GM12892 (cell line): ENCODE data around the gene PIP4K2B.
"Not testable (repeated sequence)": the region's sequence is repeated elsewhere in the genome, so short reads cannot be mapped to it uniquely, and the experiment has no call there.

ENCODE experiments used
- DNase-seq: peaks from one replicate; pipeline ENCODE4 v3.0.0; 2011; ENCODE audit not compliant: insufficient read length
- FAIRE-seq: peaks from 2 replicates; lab custom pipeline; 2011; peaks lifted over from hg19 to GRCh38; lab: Jason Lieb, UNC
- POLR2A ChIP-seq: IDR thresholded peaks from 2 replicates; pipeline ENCODE4 v1.6.1; 2011; ENCODE audit warnings: low read depth, low read length, control low read depth
- POLR2AphosphoS5 ChIP-seq: IDR thresholded peaks from 2 replicates; pipeline ENCODE4 v1.6.1; 2011; ENCODE audit warnings: low read depth, low read length, control low read depth
- TAF1 ChIP-seq: IDR thresholded peaks from 2 replicates; pipeline ENCODE4 v1.6.1; 2011; ENCODE audit warnings: low read depth, mild to moderate bottlenecking, control low read depth, low read length, borderline replicate concordance

PIP4K2B gene

GRCh38 chr17:38797158-38797490 lies 2.2 kb downstream of the PIP4K2B start:
- DNase-seq (no peak), FAIRE-seq (no peak)
- no peak for TF ChIP-seq TAF1
- TF ChIP-seq POLR2AphosphoS5: no peak
- no peak for TF ChIP-seq POLR2A

- DNase-seq (no peak), FAIRE-seq (no peak)
- no peak for TF ChIP-seq POLR2A
- no peak for TF ChIP-seq TAF1
- no peak for TF ChIP-seq POLR2AphosphoS5
Observed at GRCh38 chr17:38796451-38797157, 2.8 kb downstream of the PIP4K2B start.

DNA sequence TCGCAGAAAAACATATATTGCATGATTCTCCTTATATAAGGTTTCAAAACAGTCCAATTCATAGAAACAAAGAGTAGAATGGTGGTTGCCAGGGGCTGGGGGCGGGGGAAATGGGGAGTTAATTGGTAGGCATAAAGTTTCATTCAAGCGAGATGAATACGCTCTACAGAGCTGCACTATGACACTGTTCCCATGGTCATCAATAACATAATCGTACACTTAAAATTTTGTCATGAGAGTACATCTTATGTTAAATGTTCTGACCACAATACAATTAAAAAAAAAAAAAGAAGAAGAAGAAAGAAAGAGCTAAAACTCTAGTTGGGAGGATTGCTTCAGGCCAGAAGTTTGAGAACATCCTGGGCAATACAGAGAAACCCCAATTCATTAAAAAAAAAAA lies 5.1 kb downstream of the PIP4K2B start:
- no peak for TF ChIP-seq TAF1
- TF ChIP-seq POLR2AphosphoS5: no peak
- no peak for TF ChIP-seq POLR2A
- DNase-seq (no peak), FAIRE-seq (no peak)

DNA sequence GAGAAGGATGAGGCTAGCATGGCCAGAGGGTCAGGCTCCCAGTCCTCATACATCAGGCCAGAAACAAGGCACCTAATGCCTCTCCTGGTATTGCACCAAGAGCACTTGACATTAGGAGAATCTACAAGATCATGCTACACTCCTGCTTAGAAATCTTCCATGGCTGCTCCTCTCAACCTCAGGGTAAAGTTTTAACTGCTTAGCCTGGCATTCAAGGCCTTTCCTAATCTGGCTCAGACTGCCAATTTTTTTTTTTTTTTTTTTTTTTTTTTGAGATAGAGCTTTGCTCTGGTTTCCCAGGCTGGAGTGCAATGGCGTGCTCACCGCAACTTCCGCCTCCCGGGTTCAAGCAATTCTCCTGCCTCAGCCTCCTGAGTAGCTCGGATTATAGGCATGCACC lies 8.2 kb downstream of the PIP4K2B start:
- no peak for DNase-seq
- no peak for FAIRE-seq
- no peak for TF ChIP-seq TAF1
- no peak for TF ChIP-seq POLR2AphosphoS5
- no peak for TF ChIP-seq POLR2A

DNA sequence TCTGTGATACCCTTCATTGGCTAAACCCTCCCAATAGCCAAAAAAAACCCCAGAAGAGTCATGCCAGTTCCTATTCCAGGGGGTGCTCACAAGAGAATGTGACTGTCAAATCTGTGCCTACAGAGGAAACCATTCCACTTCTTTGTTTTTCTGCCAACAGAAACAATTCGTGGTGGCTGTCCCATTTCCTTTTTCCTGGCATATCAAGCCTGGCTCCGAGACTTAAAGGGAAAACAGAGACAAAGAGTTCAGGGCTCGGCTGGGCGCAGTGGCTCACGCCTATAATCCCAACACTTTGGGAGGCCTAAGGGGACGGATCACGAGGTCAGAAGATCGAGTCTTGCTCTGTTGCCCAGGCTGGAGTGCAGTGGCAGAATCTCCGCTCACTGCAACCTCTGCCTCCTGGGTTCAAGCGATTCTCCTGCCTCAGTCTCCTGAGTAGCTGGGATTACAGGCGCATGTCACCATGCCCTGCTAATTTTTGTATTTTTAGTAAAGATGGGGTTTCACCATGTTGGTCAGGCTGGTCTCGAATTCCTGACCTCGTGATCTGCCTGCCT lies 9.1 kb downstream of the PIP4K2B start:
- not testable (repeated sequence) for DNase-seq, FAIRE-seq

- FAIRE-seq: no peak
- DNase-seq: no peak
- TF ChIP-seq POLR2AphosphoS5: no peak
Observed at GRCh38 chr17:38789185-38789584, 10.2 kb downstream of the PIP4K2B start.

- not testable (repeated sequence) for FAIRE-seq, DNase-seq
Observed at GRCh38 chr17:38787999-38788398, 11.4 kb downstream of the PIP4K2B start.

- DNase-seq: no peak
- no peak for TF ChIP-seq POLR2A
- TF ChIP-seq POLR2AphosphoS5: no peak
- no peak for TF ChIP-seq TAF1
- FAIRE-seq: no peak
Observed at GRCh38 chr17:38786372-38786771, 13.0 kb downstream of the PIP4K2B start.

DNA sequence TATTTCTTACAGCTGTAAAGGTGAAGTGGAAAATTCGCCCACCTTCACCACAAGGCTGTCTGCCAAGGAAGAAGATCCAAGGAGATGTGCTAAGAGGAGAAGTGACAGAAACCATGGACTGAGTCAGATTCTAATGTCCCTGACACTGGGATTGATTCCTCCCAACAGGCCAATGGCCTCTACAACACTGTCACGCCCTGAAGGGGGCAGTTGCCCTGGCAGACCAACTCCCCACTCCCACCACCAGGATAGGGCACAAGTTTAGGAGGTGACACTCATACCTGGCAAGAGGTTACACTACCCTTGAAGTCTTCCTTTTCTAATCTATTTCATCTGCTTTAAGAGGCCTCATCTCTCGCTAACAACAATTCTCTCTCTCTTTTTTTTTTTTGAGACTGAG lies 16.1 kb downstream of the PIP4K2B start:
- no peak for TF ChIP-seq POLR2AphosphoS5
- no peak for TF ChIP-seq POLR2A
- TF ChIP-seq TAF1: no peak
- no peak for FAIRE-seq

GRCh38 chr17:38779965-38780752 lies 19.2 kb downstream of the PIP4K2B start:
- TF ChIP-seq POLR2AphosphoS5 (no peak), POLR2A (no peak), TAF1 (no peak)
- no peak for FAIRE-seq
- DNase-seq: no peak

More for the DNA sequence above, 16.1 kb downstream of the PIP4K2B start:
- no peak for DNase-seq

- no peak for FAIRE-seq
- TF ChIP-seq TAF1: no peak
- TF ChIP-seq POLR2A: no peak
- no peak for TF ChIP-seq POLR2AphosphoS5
- no peak for DNase-seq
Observed at GRCh38 chr17:38777641-38778250, 21.6 kb downstream of the PIP4K2B start.

DNA sequence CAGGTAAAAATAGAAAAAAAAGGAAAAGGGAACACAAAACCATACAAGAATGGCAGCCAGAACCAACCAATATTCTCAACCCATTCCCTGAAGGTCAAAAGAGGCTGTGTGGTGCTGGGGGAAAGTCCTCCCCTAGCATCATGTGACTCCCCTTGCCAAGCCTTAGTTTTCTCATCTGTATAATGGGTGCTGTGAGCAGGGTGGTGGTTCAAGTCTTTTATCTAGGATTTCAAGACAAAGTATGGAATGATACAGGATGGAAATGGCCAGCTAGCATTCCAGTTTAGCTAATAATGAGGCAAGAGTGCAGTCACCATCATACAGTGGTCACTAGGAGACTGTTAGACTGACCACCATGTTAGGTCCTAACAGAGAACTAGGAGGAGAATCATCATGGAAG lies 26.1 kb downstream of the PIP4K2B start:
- no peak for TF ChIP-seq POLR2A
- no peak for TF ChIP-seq POLR2AphosphoS5
- TF ChIP-seq TAF1: no peak
- FAIRE-seq: no peak
- DNase-seq: no peak
